Measurements from ENCODE around the gene SPTLC3.

The SPTLC3 gene

GRCh38 chr20:13205848-13206434, 197.2 kb downstream of the SPTLC3 start:
- no peak for DNase-seq

- no peak for DNase-seq
Observed at GRCh38 chr20:13207016-13207415, 198.2 kb downstream of the SPTLC3 start.

DNA sequence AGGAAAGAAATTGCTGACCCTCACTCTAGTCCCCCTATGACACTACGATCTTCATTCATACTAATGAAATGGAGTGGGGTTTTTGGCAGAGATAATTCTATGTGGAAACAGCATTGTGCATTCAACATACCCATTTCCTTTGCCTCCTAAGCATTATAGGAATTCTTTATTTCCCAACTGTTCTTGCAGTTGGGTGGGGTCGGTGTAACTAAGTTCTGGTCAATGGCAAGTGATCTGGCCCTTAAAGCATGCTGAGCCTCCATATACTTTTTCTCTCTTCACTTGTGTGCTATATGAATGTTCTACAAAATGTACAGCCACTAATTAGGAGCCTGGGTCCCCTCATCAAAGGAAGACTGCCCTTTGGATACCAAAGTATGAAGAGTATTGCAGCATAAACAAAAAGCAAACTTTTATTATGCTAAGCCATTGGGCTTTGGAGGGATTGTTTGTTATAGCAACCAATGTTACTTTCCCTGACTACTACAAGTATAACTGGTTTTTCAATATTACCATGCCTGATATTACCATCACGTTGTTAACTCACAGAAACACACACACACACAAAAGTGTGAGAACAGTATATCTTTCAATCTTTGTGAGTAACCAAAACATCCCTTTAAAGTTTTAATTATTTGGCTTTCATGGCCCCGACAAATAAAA, 203.3 kb downstream of the SPTLC3 start:
- DNase-seq: no peak

DNA sequence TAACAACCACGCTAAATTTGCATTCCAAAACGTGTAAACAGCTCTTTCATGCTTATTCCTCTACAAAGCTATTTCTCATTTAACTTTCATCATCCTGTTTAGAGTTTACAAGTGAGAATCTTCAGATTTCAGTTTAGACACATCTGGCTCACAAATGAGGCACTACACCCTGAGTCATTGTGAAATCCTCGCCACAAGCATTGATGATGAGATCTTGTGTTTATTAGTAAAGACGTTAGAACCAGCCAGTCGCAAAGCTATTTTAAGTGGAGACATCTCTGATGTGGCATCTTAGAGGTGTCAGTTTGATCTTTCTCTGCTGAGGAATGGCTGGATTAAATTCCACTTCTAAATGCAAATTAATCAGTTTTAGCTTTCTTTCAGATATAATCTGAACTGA, 204.0 kb downstream of the SPTLC3 start:
- DNase-seq: no peak

DNA sequence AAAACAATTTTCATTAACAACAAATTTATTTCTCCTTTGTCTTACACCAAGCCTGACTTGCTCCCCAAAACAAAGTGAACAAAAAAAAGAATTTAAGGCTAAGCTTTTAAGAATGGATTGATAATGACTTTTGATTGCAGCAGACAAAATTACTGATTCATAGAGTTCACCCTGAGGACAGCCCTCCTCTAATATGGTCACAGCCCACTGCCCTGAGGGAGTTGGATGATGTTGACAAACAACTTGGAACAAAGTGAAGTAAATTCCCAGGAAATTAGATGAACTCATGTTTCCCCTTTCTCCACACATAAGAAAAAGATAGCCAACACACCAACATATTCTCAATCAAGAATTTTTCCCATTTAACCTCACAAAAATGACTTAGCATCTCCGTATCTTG, 204.6 kb downstream of the SPTLC3 start:
- DNase-seq: no peak

DNA sequence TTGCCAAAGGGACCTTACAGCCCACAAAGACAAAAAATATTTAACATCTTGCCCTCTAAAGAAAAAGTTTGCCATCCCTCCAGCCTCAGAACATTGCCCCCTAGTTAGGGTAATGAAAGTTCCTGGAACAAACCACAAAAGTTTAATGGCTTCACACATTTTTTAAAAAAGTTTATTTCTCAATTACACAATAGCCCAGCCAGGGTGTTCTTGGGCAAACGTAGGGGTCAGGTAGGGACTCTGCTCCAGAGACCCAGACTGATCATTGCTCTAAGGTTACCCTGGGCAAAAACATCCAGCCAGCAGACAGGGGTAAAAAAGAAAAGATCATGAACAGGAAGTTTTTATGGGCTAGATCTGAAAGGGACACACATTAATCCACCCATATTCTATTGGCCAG, 207.8 kb downstream of the SPTLC3 start:
- no peak for DNase-seq

Measured in DMS 273 treated with DMSO at 0.1 percent for 48 hours (cell line).